Measurements from ENCODE around the gene C1orf35.

DNA sequence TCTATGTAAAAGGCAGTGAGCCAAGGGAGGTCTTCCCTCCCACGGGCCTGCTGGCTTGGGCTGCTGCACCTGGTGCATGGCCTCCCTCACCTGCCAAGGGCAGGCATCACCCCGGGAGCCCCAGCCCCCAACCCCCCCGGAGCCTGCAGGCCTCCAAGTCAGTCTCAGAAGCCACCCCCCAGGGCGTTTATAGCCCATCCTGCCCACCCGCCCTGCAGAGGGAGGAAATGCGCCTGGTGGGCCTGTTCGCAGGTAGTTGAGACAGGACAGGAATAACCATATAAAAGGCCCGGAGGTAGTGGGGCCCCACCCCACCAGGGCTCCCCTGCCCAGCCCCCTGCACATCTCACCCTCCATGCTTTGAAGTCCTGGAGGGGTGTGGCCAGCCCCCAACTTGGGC, 38.8 kb downstream of the C1orf35 start:
- TF ChIP-seq CTCF (IDR thresholded peaks at IDR 0.05) (no peak), POLR2A (IDR thresholded peaks at IDR 0.05) (no peak)

Measured in adrenal gland (tissue), 5 donors.